Breast epithelium (tissue), 4 donors: Measurements from ENCODE around the gene EPB41L1. TPM values are rescaled to one million over a fixed set of nuclear protein-coding genes. Genes with fewer than 3 reads are reported as not detected.
A peak's percentile ranks its signal among the peaks of the same experiment; 100 is the strongest.

ENCODE experiments used
- DNase-seq, 2 donors: peaks; one replicate each; pipeline ENCODE4 v3.0.0-alpha.2; 2019; ENCODE audit warnings: low spot score in 2 of 2
- H3K27ac ChIP-seq, 2 donors: fragments of 200-600 bp; sonication (generic) in 1 of 2; one replicate each; pipeline ENCODE4 v1.5.1; 2016 to 2019; ENCODE audit warnings: mild to moderate bottlenecking in 1 of 2
- H3K27me3 ChIP-seq, 2 donors: fragments of 200-600 bp; sonication (generic) in 1 of 2; one replicate each; pipeline versions ENCODE4 v1.5.1 to v1.6.0; 2017 to 2019; ENCODE audit warnings: control low read depth in 1 of 2, mild to moderate bottlenecking in 1 of 2
- H3K36me3 ChIP-seq: fragments of 200-600 bp; one replicate; pipeline ENCODE4 v1.5.1; 2019
- H3K4me1 ChIP-seq, 2 donors: fragments of 200-600 bp; sonication (generic); one replicate each; pipeline ENCODE4 v1.5.1; 2016 to 2019; ENCODE audit warnings: control low read depth in 1 of 2
- H3K4me3 ChIP-seq, 3 donors: fragments of 200-600 bp; sonication (generic); 1 replicate in 2 of 3; 2 replicates in 1 of 3; pipeline ENCODE4 v1.5.1; 2016 to 2019; ENCODE audit warnings: mild to moderate bottlenecking in 3 of 3, moderate library complexity in 2 of 3
- H3K9me3 ChIP-seq, 2 donors: fragments of 200-600 bp; sonication (generic) in 1 of 2; one replicate each; pipeline ENCODE4 v1.5.1; 2016 to 2019; ENCODE audit warnings: control low read depth in 1 of 2
- CTCF ChIP-seq, 3 donors: fragments of 450-650 bp; IDR thresholded peaks; one replicate each; pipeline ENCODE4 v1.5.1; 2016 to 2017; ENCODE audit warnings: antibody characterized with exemption in 3 of 3, mild to moderate bottlenecking in 3 of 3, moderate library complexity in 3 of 3
- POLR2A ChIP-seq: fragments of 450-650 bp; IDR thresholded peaks from one replicate; pipeline ENCODE4 v1.6.1; 2016; ENCODE audit warnings: antibody characterized with exemption, mild to moderate bottlenecking, moderate library complexity
- POLR2AphosphoS5 ChIP-seq, 3 donors: sonication (generic); formaldehyde crosslinking; IDR thresholded peaks; one replicate each; pipeline ENCODE4 v1.6.1; 2017; ENCODE audit warnings: antibody characterized with exemption in 3 of 3
- intact Hi-C: fragments of 100-400 bp; cut with DNase I; formaldehyde crosslinking; loops from one replicate; pipeline ENCODE4 v1.15.1; 2023; ENCODE audit warnings: low total_unique reads
- total RNA-seq, 3 donors: library from RNA; depleted of rRNA; stranded (reverse); fragments of >200 nt; gene quantifications; one replicate each; pipeline ENCODE4 v1.1.0, GENCODE V29; 2016

Gene EPB41L1
- 10 to 100 TPM; 37.0 to 66.4 (median 43.7) TPM for total RNA-seq

- no peak for TF ChIP-seq POLR2AphosphoS5 (IDR thresholded peaks at IDR 0.05)
- no peak for TF ChIP-seq CTCF (IDR thresholded peaks at IDR 0.05)
- TF ChIP-seq POLR2A, result no peak
- no peaks in the 10 kb centered on the region for H3K9me3 ChIP-seq
- H3K27me3 ChIP-seq, result no peaks in the 10 kb centered on the region
- no peaks in the 10 kb centered on the region for H3K36me3 ChIP-seq
- DNase-seq, result no peak
- H3K27ac ChIP-seq, result peak within 1 kb of the TSS; percentile 78 to 92
- peaks cover 0 to 9% of the 10 kb centered on the region in 2 donors for H3K4me1 ChIP-seq
- intact Hi-C loops, result no loop called here
- H3K4me3 ChIP-seq, result peak within 1 kb of the TSS; percentile 64 to 94 (median 68)
Observed at GRCh38 chr20:36154700-36155628, at the start of gene EPB41L1. Gene EPB41L1 (plus strand): TSS chr20:36154740. CDS start chr20:36173778, 19,038 bp downstream.

GRCh38 chr20:36104856-36105255 lies 49.7 kb upstream of the EPB41L1 start:
- TF ChIP-seq POLR2A, result no peak
- H3K4me1 ChIP-seq, result peaks cover 0 to 8% of the 10 kb centered on the region in 2 donors
- no peaks in the 10 kb centered on the region for H3K9me3 ChIP-seq
- H3K27ac ChIP-seq, result peak overlapping the region; percentile 26 to 65
- intact Hi-C loops, result no loop called here
- H3K36me3 ChIP-seq, result no peaks in the 10 kb centered on the region
- no peak overlapping the region for H3K4me3 ChIP-seq
- no peak for DNase-seq
- H3K27me3 ChIP-seq, result no peaks in the 10 kb centered on the region

DNA sequence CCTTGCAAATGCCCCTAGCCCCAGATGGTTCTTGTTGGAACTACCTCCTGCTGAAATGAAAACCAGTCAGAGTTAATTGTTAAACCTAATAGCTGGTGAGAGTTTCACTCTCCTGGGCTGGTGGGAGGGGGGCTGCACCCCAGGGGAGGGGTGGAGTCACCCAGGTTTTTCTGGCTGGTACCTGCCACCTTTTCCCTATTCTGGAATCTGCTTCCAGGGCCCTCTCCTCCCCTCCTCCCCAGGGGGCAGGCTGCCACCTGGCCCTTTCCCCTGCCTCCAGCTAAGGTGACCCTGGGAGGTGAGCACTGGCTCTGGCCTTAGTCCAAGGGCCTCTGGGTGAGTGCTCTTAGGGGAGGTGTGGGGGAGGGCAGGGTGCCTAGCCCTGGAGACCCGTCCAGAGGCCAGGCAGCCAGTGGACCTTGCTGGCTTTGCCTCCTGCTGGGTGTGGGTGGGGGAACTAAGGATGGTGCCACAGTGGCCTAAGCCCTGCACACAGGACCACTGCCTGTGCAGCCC lies 48.8 kb upstream of the EPB41L1 start:
- Histone ChIP-seq H3K4me3 (no peak overlapping the region), H3K9me3 (no peaks in the 10 kb centered on the region), H3K27me3 (no peaks in the 10 kb centered on the region), H3K36me3 (no peaks in the 10 kb centered on the region), H3K4me1 (peaks cover 0 to 8% of the 10 kb centered on the region in 2 donors), H3K27ac (peak overlapping the region; percentile 2 to 65)
- TF ChIP-seq POLR2AphosphoS5 (IDR thresholded peaks at IDR 0.05) (no peak), POLR2A (no peak), CTCF (IDR thresholded peaks at IDR 0.05) (no peak)
- intact Hi-C loops, result no loop called here
- DNase-seq, result no peak

DNA sequence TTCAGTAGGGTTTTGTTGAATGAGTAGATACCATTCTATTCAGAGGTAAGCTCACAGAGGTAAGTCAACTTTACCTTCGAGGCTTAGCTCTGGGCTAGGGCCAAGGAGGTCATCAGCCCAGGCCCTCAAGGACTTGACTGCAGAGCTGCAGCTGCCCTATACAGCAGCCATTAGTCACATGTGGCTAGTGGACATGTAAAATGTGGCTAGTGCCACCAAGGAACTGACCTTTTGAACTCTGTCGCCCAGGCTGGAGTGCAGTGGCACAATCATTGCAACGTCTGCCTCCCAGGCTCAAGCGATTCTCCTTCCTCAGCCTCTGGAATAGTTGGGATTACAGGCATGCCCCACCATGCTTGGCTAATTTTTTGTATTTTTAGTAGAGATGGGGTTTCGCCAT lies 47.9 kb upstream of the EPB41L1 start:
- H3K27me3 ChIP-seq, result no peaks in the 10 kb centered on the region
- intact Hi-C loops, result no loop called here
- DNase-seq, result no peak

DNA sequence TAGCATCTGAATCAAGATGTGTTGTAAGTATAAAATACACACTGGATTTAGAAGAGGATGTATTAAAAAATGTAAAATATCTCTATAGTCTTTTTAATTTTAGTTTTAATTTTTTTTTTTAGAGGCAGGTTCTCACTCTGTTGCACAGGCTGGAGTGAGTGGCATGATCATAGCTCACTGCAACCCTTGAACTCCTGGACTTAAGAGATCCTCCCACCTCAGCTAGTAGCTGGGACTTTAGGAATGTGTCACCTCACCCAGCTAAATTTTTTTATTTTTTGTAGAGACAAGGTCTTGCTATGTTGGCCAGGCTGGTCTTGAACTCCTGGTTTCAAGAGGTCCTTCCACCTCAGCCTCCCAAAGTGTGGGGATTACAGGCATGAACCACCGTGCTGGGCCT lies 46.7 kb upstream of the EPB41L1 start:
- intact Hi-C loops, result no loop called here
- no peak overlapping the region for H3K4me3 ChIP-seq
- no peak overlapping the region for H3K27ac ChIP-seq
- H3K4me1 ChIP-seq, result peaks cover 0 to 18% of the 10 kb centered on the region in 2 donors
- no peaks in the 10 kb centered on the region for H3K36me3 ChIP-seq
- TF ChIP-seq POLR2A (no peak), POLR2AphosphoS5 (IDR thresholded peaks at IDR 0.05) (no peak), CTCF (IDR thresholded peaks at IDR 0.05) (no peak)
- no peaks in the 10 kb centered on the region for H3K27me3 ChIP-seq
- H3K9me3 ChIP-seq, result no peaks in the 10 kb centered on the region
- DNase-seq, result no peak

More for the DNA sequence above, 47.9 kb upstream of the EPB41L1 start:
- peak overlapping the region in 1 of 2 donors; percentile 6 for H3K27ac ChIP-seq
- H3K4me1 ChIP-seq, result peaks cover 0 to 13% of the 10 kb centered on the region in 2 donors
- no peaks in the 10 kb centered on the region for H3K9me3 ChIP-seq
- H3K36me3 ChIP-seq, result no peaks in the 10 kb centered on the region
- TF ChIP-seq POLR2A (no peak), CTCF (IDR thresholded peaks at IDR 0.05) (no peak), POLR2AphosphoS5 (IDR thresholded peaks at IDR 0.05) (no peak)
- H3K4me3 ChIP-seq, result no peak overlapping the region
